Stomach smooth muscle (tissue), 2 donors: Measurements from ENCODE around the gene NEU4.

ENCODE experiments used
- H3K27ac ChIP-seq: one replicate; pipeline ENCODE4 v1.7.0; 2013; ENCODE audit warnings: mild to moderate bottlenecking, low read length, inconsistent platforms
- H3K27me3 ChIP-seq, 2 donors: one replicate each; pipeline ENCODE4 v1.7.0; 2013; ENCODE audit warnings: low read length in 2 of 2; ENCODE audit not compliant: insufficient read depth in 2 of 2, control insufficient read depth in 1 of 2
- H3K36me3 ChIP-seq, 2 donors: one replicate each; pipeline ENCODE4 v1.7.0; 2013; ENCODE audit warnings: low read length in 2 of 2; ENCODE audit not compliant: control insufficient read depth in 2 of 2, insufficient read depth in 2 of 2
- H3K4me1 ChIP-seq: one replicate; pipeline ENCODE4 v1.7.0; 2013; ENCODE audit warnings: low read length; ENCODE audit not compliant: control insufficient read depth, insufficient read depth
- H3K4me3 ChIP-seq, 2 donors: one replicate each; pipeline ENCODE4 v1.7.0; 2013; ENCODE audit warnings: low read length in 2 of 2
- H3K9ac ChIP-seq, 2 donors: one replicate each; pipeline ENCODE4 v1.7.0; 2013; ENCODE audit warnings: low read length in 2 of 2, mild to moderate bottlenecking in 1 of 2
- H3K9me3 ChIP-seq, 2 donors: one replicate each; pipeline ENCODE4 v1.7.0; 2013; ENCODE audit warnings: low read length in 2 of 2; ENCODE audit not compliant: control insufficient read depth in 2 of 2
- donor health status: healthy.
- donor health status: Pancreatic carcinoma.

Gene NEU4

GRCh38 chr2:241768850-241769249, 40.1 kb upstream of the NEU4 start:
- H3K27ac ChIP-seq = no peak overlapping the region
- peaks cover 0 to 4% of the 10 kb centered on the region in 2 donors for H3K36me3 ChIP-seq

GRCh38 chr2:241769819-241770184, 39.2 kb upstream of the NEU4 start:
- Histone ChIP-seq H3K27me3 (peaks cover 10 to 11% of the 10 kb centered on the region in 2 donors), H3K9me3 (no peaks in the 10 kb centered on the region), H3K4me3 (no peak overlapping the region), H3K9ac (no peak overlapping the region), H3K4me1 (peaks cover 7% of the 10 kb centered on the region), H3K27ac (no peak overlapping the region), H3K36me3 (peaks cover 0 to 2% of the 10 kb centered on the region in 2 donors)

More at GRCh38 chr2:241768850-241769249, 40.1 kb upstream of the NEU4 start:
- Histone ChIP-seq H3K9me3 (no peaks in the 10 kb centered on the region), H3K27me3 (peaks cover 3 to 7% of the 10 kb centered on the region in 2 donors), H3K4me3 (no peak overlapping the region), H3K4me1 (peaks cover 7% of the 10 kb centered on the region), H3K9ac (no peak overlapping the region)

GRCh38 chr2:241770185-241770935, 38.6 kb upstream of the NEU4 start:
- Histone ChIP-seq H3K27me3 (peaks cover 15 to 17% of the 10 kb centered on the region in 2 donors), H3K4me3 (no peak overlapping the region), H3K27ac (no peak overlapping the region), H3K9me3 (no peaks in the 10 kb centered on the region), H3K9ac (no peak overlapping the region), H3K36me3 (peaks cover 0 to 2% of the 10 kb centered on the region in 2 donors), H3K4me1 (peaks cover 7% of the 10 kb centered on the region)

- Histone ChIP-seq H3K36me3 (peaks cover 0 to 2% of the 10 kb centered on the region in 2 donors), H3K9me3 (no peaks in the 10 kb centered on the region), H3K9ac (no peak overlapping the region), H3K27me3 (peaks cover 19 to 22% of the 10 kb centered on the region in 2 donors), H3K4me1 (peaks cover 7% of the 10 kb centered on the region), H3K27ac (no peak overlapping the region), H3K4me3 (no peak overlapping the region)
Measured at GRCh38 chr2:241770936-241771285, 38.1 kb upstream of the NEU4 start.

GRCh38 chr2:241771286-241772062, 37.5 kb upstream of the NEU4 start:
- Histone ChIP-seq H3K9ac (no peak overlapping the region), H3K36me3 (peaks cover 0 to 2% of the 10 kb centered on the region in 2 donors), H3K9me3 (no peaks in the 10 kb centered on the region), H3K27me3 (peaks cover 22% of the 10 kb centered on the region in 2 donors), H3K27ac (no peak overlapping the region), H3K4me3 (no peak overlapping the region), H3K4me1 (peaks cover 7% of the 10 kb centered on the region)

- Histone ChIP-seq H3K36me3 (peaks cover 0 to 2% of the 10 kb centered on the region in 2 donors), H3K9me3 (no peaks in the 10 kb centered on the region), H3K9ac (no peak overlapping the region), H3K4me1 (peaks cover 7% of the 10 kb centered on the region), H3K4me3 (no peak overlapping the region), H3K27me3 (peaks cover 22 to 27% of the 10 kb centered on the region in 2 donors), H3K27ac (no peak overlapping the region)
Measured at GRCh38 chr2:241772063-241772499, 36.9 kb upstream of the NEU4 start.

GRCh38 chr2:241773511-241774418, 35.2 kb upstream of the NEU4 start:
- no peak overlapping the region for H3K27ac ChIP-seq
- no peaks in the 10 kb centered on the region for H3K9me3 ChIP-seq
- H3K36me3 ChIP-seq = no peaks in the 10 kb centered on the region
- H3K4me3 ChIP-seq = no peak overlapping the region
- H3K27me3 ChIP-seq = peaks cover 22 to 27% of the 10 kb centered on the region in 2 donors
- H3K4me1 ChIP-seq = peaks cover 7% of the 10 kb centered on the region
- H3K9ac ChIP-seq = no peak overlapping the region

GRCh38 chr2:241774419-241775222, 34.4 kb upstream of the NEU4 start:
- Histone ChIP-seq H3K9me3 (no peaks in the 10 kb centered on the region), H3K4me1 (peaks cover 7% of the 10 kb centered on the region), H3K36me3 (no peaks in the 10 kb centered on the region), H3K27me3 (peaks cover 22 to 27% of the 10 kb centered on the region in 2 donors), H3K9ac (no peak overlapping the region), H3K4me3 (no peak overlapping the region), H3K27ac (no peak overlapping the region)

GRCh38 chr2:241775223-241776177, 33.5 kb upstream of the NEU4 start:
- no peak overlapping the region for H3K9ac ChIP-seq
- peaks cover 22 to 27% of the 10 kb centered on the region in 2 donors for H3K27me3 ChIP-seq
- H3K27ac ChIP-seq = no peak overlapping the region
- no peaks in the 10 kb centered on the region for H3K36me3 ChIP-seq
- H3K4me3 ChIP-seq = no peak overlapping the region
- H3K9me3 ChIP-seq = no peaks in the 10 kb centered on the region
- peaks cover 7% of the 10 kb centered on the region for H3K4me1 ChIP-seq
